OCI-LY7 (cell line): ENCODE results near the gene HS6ST3.

Source experiments
- CTCF ChIP-seq: fragments of 200-600 bp; sonication (generic); conservative IDR thresholded peaks from 2 replicates; pipeline ENCODE4 v1.5.1; 2014; ENCODE audit warnings: mild to moderate bottlenecking, antibody characterized with exemption, low read length, moderate library complexity, mixed read lengths
- EZH2phosphoT487 ChIP-seq: fragments of 200-600 bp; sonication (generic); IDR thresholded peaks from 2 replicates; pipeline ENCODE4 v1.6.1; 2018; ENCODE audit warnings: low read depth, borderline replicate concordance, mild to moderate bottlenecking, mixed run types, antibody characterized with exemption, low read length, moderate library complexity, mixed read lengths

GRCh38 chr13:96130818-96131340, 41.0 kb downstream of the HS6ST3 start:
- TF ChIP-seq EZH2phosphoT487 (no peak), CTCF (no peak)
